Endothelial cell of umbilical vein (primary cell): ENCODE results near the gene ALOX5. TPM values are rescaled to one million over a fixed set of nuclear protein-coding genes. Genes with fewer than 3 reads are reported as not detected.

Experiments used
- BruUV-seq: library from RNA; stranded (reverse); fragments of 400-500 nt; replicated peaks from 2 replicates; lab custom pipeline; 2021; lab: Mats Ljungman, UMichigan
- CTCF ChIA-PET: fragments of 300-600, 350-600 bp; sonication (Branson Sonifier 250); formaldehyde crosslinking; loops from one replicate; lab custom pipeline; 2021; ENCODE audit warnings: antibody characterized with exemption, inconsistent platforms; lab: Charles Lee
- POLR2A ChIA-PET: fragments of 300-600, 350-600 bp; sonication (Branson Sonifier 250); formaldehyde crosslinking; loops from one replicate; lab custom pipeline; 2021; ENCODE audit warnings: antibody characterized with exemption, inconsistent platforms; lab: Charles Lee
- DNase-seq: peaks from one replicate; pipeline ENCODE4 v3.0.0-alpha.2; 2011; ENCODE audit warnings: low read depth, low spot score
- FAIRE-seq: peaks from 2 replicates; lab custom pipeline; 2011; peaks lifted over from hg19 to GRCh38; lab: Jason Lieb, UNC
- H2AFZ ChIP-seq: 2 replicates; pipeline ENCODE4 v1.6.0; 2012; ENCODE audit warnings: low read depth, low read length, control low read depth, inconsistent platforms
- H3K27ac ChIP-seq: 2 replicates; pipeline ENCODE4 v1.5.1; 2011; ENCODE audit warnings: low read depth, mild to moderate bottlenecking, control low read depth, low read length, moderate library complexity; ENCODE audit not compliant: insufficient read depth
- H3K27me3 ChIP-seq, 2 experiments: 2 replicates each; pipeline versions ENCODE4 v1.6.0 to v1.6.1; 2011; ENCODE audit warnings: low read length in 2 of 2, mixed read lengths in 1 of 2; ENCODE audit not compliant: control insufficient read depth in 2 of 2, insufficient read depth in 2 of 2
- H3K36me3 ChIP-seq, 2 experiments: 2 replicates in 1 of 2; 3 replicates in 1 of 2; pipeline ENCODE4 v1.5.1; 2011; ENCODE audit warnings: low read length in 2 of 2, mild to moderate bottlenecking in 1 of 2, moderate library complexity in 1 of 2; ENCODE audit not compliant: control insufficient read depth in 2 of 2, insufficient read depth in 2 of 2; ENCODE audit errors: extremely low read depth in 1 of 2
- H3K4me1 ChIP-seq: 3 replicates; pipeline ENCODE4 v1.5.1; 2011; ENCODE audit warnings: mild to moderate bottlenecking, low read length; ENCODE audit not compliant: control insufficient read depth, insufficient read depth; ENCODE audit errors: extremely low read depth
- H3K4me2 ChIP-seq: 2 replicates; pipeline ENCODE4 v1.6.1; 2011; ENCODE audit warnings: low read length, control low read depth, mixed read lengths; ENCODE audit not compliant: insufficient read depth
- H3K4me3 ChIP-seq, 3 experiments: fragments of 200-600 bp in 1 of 3; sonication (generic), shearing (Covaris generic) in 1 of 3; replicated peaks in 1 of 3; 2 replicates each; pipeline ENCODE4 v1.5.1; 2011 to 2016; ENCODE audit warnings: control low read depth in 3 of 3, low read length in 3 of 3, mild to moderate bottlenecking in 2 of 3, inconsistent platforms in 1 of 3, low read depth in 1 of 3, moderate library complexity in 1 of 3; ENCODE audit not compliant: insufficient read depth in 1 of 3
- H3K79me2 ChIP-seq: 2 replicates; pipeline ENCODE4 v1.6.0; 2012; ENCODE audit warnings: low read length, inconsistent platforms; ENCODE audit not compliant: control insufficient read depth, insufficient read depth
- H3K9ac ChIP-seq: replicated peaks from 2 replicates; pipeline ENCODE3; 2011; ENCODE audit warnings: low read length, control low read depth; ENCODE audit not compliant: insufficient read depth; ENCODE audit errors: extremely low read depth
- H3K9me1 ChIP-seq: replicated peaks from 3 replicates; pipeline ENCODE4 v1.6.0; 2011; ENCODE audit warnings: mild to moderate bottlenecking, low read length; ENCODE audit not compliant: control insufficient read depth, insufficient read depth; ENCODE audit errors: extremely low read depth
- H3K9me3 ChIP-seq: replicated peaks from 2 replicates; pipeline ENCODE4 v1.5.1; 2012; ENCODE audit warnings: low read length, inconsistent platforms; ENCODE audit not compliant: control insufficient read depth, insufficient read depth
- H4K20me1 ChIP-seq: replicated peaks from 2 replicates; pipeline ENCODE3; 2011; ENCODE audit warnings: mild to moderate bottlenecking, low read length; ENCODE audit not compliant: control insufficient read depth, insufficient read depth; ENCODE audit errors: extremely low read depth
- CTCF ChIP-seq, 2 donors: IDR thresholded peaks; 1 replicate in 1 of 2; 2 replicates in 1 of 2; pipeline ENCODE4 v1.5.1; 2011; ENCODE audit warnings: low read length in 2 of 2, mild to moderate bottlenecking in 2 of 2, moderate library complexity in 2 of 2, control low read depth in 1 of 2, inconsistent platforms in 1 of 2, low read depth in 1 of 2; ENCODE audit not compliant: insufficient read depth in 1 of 2; ENCODE audit errors: extremely low read depth in 1 of 2
- EZH2 ChIP-seq: IDR thresholded peaks from 2 replicates; pipeline ENCODE4 v1.6.1; 2012; ENCODE audit warnings: borderline replicate concordance, low read depth, mild to moderate bottlenecking, moderate library complexity, low read length, inconsistent platforms; ENCODE audit not compliant: severe bottlenecking
- FOS ChIP-seq: IDR thresholded peaks from 2 replicates; pipeline ENCODE4 v1.6.1; 2011; ENCODE audit warnings: mild to moderate bottlenecking, low read length, moderate library complexity, borderline replicate concordance; ENCODE audit not compliant: insufficient read depth
- GATA2 ChIP-seq: IDR thresholded peaks from 2 replicates; pipeline ENCODE4 v1.7.0; 2011; ENCODE audit warnings: low read depth, mild to moderate bottlenecking, moderate library complexity, mixed read lengths, low read length; ENCODE audit not compliant: insufficient read length, insufficient read depth
- JUN ChIP-seq: IDR thresholded peaks from 2 replicates; pipeline ENCODE4 v1.6.1; 2011; ENCODE audit warnings: borderline replicate concordance, low read depth; ENCODE audit not compliant: insufficient read length, insufficient read depth
- MAX ChIP-seq: IDR thresholded peaks from 2 replicates; pipeline ENCODE4 v1.6.1; 2011; ENCODE audit not compliant: insufficient read depth, insufficient read length
- MYC ChIP-seq: IDR thresholded peaks from one replicate; pipeline ENCODE4 v1.6.1; 2011; ENCODE audit warnings: mild to moderate bottlenecking, low read depth, low read length
- POLR2A ChIP-seq: IDR thresholded peaks from 2 replicates; pipeline ENCODE4 v1.6.1; 2012; ENCODE audit warnings: low read depth, mild to moderate bottlenecking, control low read depth, low read length
- POLR2AphosphoS5 ChIP-seq: IDR thresholded peaks from 2 replicates; pipeline ENCODE4 v1.6.1; 2012; ENCODE audit warnings: low read depth, mild to moderate bottlenecking, control low read depth, low read length, moderate library complexity; ENCODE audit not compliant: insufficient read depth
- dilution Hi-C: fragments of 300-500 bp; cut with MboI; formaldehyde crosslinking; loops from one replicate; pipeline ENCODE4 v1.15.0; 2019; ENCODE audit warnings: low sequenced_read_pairs; ENCODE audit not compliant: extremely low pct_ligation_motif_present
- intact Hi-C: fragments of 100-400 bp; cut with micrococcal nuclease; formaldehyde crosslinking; loops from one replicate; pipeline ENCODE4 v1.10.0; 2022
- polyA plus RNA-seq, 4 experiments: library from polyadenylated mRNA; depleted of rRNA in 3 of 4; stranded (reverse) in 3 of 4; unstranded in 1 of 4; fragments of >200 nt; gene quantifications; 2 replicates each; pipeline versions ENCODE4 v1.2.1 to v1.2.3, GENCODE V29; 2011 to 2012; ENCODE audit warnings: missing spikeins in 1 of 4
- total RNA-seq: library from RNA; stranded (reverse); gene quantifications from 2 replicates; pipeline ENCODE4 v1.2.3, GENCODE V29; 2021

Gene ALOX5
- total and polyA plus RNA-seq, 2 donors (not counting 3 experiments of a cell fraction or from before 2014, with no cell fraction given) = 0.04 TPM; not detected in 1

- no peak overlapping the region for H3K4me2 ChIP-seq
- H4K20me1 ChIP-seq = no peaks in the 10 kb centered on the region
- DNase-seq (no peak), FAIRE-seq (no peak)
- CTCF ChIA-PET = no interaction called here
- no TSS peak for BruUV-seq
- H3K4me1 ChIP-seq = no peaks in the 10 kb centered on the region
- no peak overlapping the region for H2AFZ ChIP-seq
- peaks cover 0 to 4% of the 10 kb centered on the region in 2 experiments for H3K36me3 ChIP-seq
- dilution Hi-C loops (no loop called here), intact Hi-C loops (no loop called here)
- POLR2A ChIA-PET = no interaction called here
- no peaks in the 10 kb centered on the region for H3K79me2 ChIP-seq
- TF ChIP-seq MAX = no peak
- TF ChIP-seq MYC = no peak
- TF ChIP-seq GATA2 = no peak
- TF ChIP-seq CTCF (IDR thresholded peaks at IDR 0.05; ENCODE audit: extremely low read depth in 1 of 2, insufficient read depth in 1 of 2, low read depth in 1 of 2, low read length in 2 of 2) = no peak
- no peak for TF ChIP-seq JUN
- no peak for TF ChIP-seq FOS
- no peak for TF ChIP-seq EZH2
- no peak for TF ChIP-seq POLR2AphosphoS5
- no peak for TF ChIP-seq POLR2A
- no peaks in the 10 kb centered on the region for H3K27me3 ChIP-seq
- H3K9ac ChIP-seq = no peak overlapping the region
- H3K27ac ChIP-seq = no peak overlapping the region
- no peaks in the 10 kb centered on the region for H3K9me1 ChIP-seq
- H3K9me3 ChIP-seq = no peaks in the 10 kb centered on the region
- no peak overlapping the region for H3K4me3 ChIP-seq
Observed at GRCh38 chr10:45490277-45490676, 116.3 kb downstream of the ALOX5 start.
